ENCODE results near the gene CCDC178. TPM values are rescaled to one million over a fixed set of nuclear protein-coding genes. Genes with fewer than 3 reads are reported as not detected.
"Not testable (repeated sequence)": the region's sequence is repeated elsewhere in the genome, so short reads cannot be mapped to it uniquely, and the experiment has no call there.

The CCDC178 gene
- polyA plus RNA-seq, 1 donor = 0.36 TPM

DNA sequence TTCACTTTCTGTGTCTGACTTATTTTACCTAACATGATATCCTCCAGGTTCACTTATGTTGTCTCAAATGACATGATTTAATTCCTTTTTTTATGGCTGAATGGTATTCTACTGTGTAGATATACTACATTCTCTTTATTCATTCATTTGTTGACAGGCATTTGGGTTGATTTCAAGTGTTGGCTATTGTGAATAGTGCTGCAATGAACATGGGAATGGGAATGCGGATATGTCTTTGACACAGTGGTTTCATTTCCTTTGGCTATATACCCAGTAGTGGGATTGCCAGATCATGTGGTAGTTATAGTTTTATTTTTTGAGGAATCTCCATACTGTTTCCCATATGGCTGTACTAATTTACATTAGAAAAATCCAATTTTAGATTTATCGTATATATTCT is 472.3 kb downstream of the CCDC178 start:
- Histone ChIP-seq H3K4me3 (ENCODE audit: low read length) (no peak overlapping the region), H3K27me3 (ENCODE audit: control insufficient read depth, insufficient read depth, low read length) (no peaks in the 10 kb centered on the region), H3K9me3 (ENCODE audit: control insufficient read depth, low read depth, low read length) (no peaks in the 10 kb centered on the region), H3K4me1 (ENCODE audit: control insufficient read depth, insufficient read depth, low read length) (no peaks in the 10 kb centered on the region), H3K27ac (ENCODE audit: low read length) (no peak overlapping the region), H3K36me3 (ENCODE audit: control insufficient read depth, insufficient read depth, low read length) (no peaks in the 10 kb centered on the region)
- WGBS (ENCODE audit: insufficient coverage, low lambda C conversion rate) = 100% methylated on average over 1 of the region's 2 CpGs
- no peak for DNase-seq

DNA sequence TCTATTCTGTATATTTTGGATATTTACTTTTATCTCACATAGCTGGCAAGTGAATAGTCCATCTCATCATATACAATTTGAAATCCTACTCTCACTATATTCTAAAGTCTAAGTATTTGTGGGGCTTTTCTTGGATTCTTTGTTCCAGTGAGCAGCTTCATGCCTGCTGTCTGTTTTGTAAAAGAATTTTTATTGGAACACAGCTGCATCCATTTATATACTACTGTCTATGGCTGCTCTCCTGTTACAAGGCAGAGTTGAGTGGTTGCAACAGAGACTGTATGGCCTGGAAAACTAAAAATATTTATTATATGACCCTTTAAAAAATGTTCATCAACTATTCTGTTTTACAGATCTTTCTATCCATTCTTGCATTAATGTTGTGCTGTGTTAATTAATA is 474.4 kb downstream of the CCDC178 start:
- Histone ChIP-seq H3K4me3 (ENCODE audit: low read length) (no peak overlapping the region), H3K36me3 (ENCODE audit: control insufficient read depth, insufficient read depth, low read length) (no peaks in the 10 kb centered on the region), H3K9me3 (ENCODE audit: control insufficient read depth, low read depth, low read length) (no peaks in the 10 kb centered on the region), H3K27ac (ENCODE audit: low read length) (no peak overlapping the region), H3K27me3 (ENCODE audit: control insufficient read depth, insufficient read depth, low read length) (no peaks in the 10 kb centered on the region), H3K4me1 (ENCODE audit: control insufficient read depth, insufficient read depth, low read length) (no peaks in the 10 kb centered on the region)
- no peak for DNase-seq

DNA sequence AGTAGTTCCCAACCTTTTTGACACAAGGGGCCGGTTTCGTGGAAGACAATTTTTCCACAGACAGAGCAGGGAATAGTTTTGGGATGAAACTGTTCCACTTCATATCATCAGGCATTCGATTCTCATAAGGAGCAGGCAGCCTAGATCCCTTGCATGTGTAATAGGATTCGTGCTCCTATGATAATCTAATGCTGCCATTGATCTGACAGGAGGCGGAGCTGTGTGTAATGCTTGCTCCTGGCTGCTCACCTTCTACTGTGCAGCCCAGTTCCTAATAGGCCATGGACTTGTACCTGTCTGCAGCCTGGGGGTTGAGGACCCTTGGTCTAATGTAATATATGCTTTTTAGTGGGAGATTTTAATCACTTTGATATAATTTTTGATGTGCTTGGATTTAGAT is 479.0 kb downstream of the CCDC178 start:
- Histone ChIP-seq H3K27me3 (ENCODE audit: control insufficient read depth, insufficient read depth, low read length) (no peaks in the 10 kb centered on the region), H3K9me3 (ENCODE audit: control insufficient read depth, low read depth, low read length) (no peaks in the 10 kb centered on the region), H3K4me1 (ENCODE audit: control insufficient read depth, insufficient read depth, low read length) (no peaks in the 10 kb centered on the region), H3K27ac (ENCODE audit: low read length) (no peak overlapping the region), H3K36me3 (ENCODE audit: control insufficient read depth, insufficient read depth, low read length) (no peaks in the 10 kb centered on the region), H3K4me3 (ENCODE audit: low read length) (no peak overlapping the region)
- DNase-seq = no peak
- no CpG with 5 or more reads among the region's 5 CpGs for WGBS (ENCODE audit: insufficient coverage, low lambda C conversion rate)

DNA sequence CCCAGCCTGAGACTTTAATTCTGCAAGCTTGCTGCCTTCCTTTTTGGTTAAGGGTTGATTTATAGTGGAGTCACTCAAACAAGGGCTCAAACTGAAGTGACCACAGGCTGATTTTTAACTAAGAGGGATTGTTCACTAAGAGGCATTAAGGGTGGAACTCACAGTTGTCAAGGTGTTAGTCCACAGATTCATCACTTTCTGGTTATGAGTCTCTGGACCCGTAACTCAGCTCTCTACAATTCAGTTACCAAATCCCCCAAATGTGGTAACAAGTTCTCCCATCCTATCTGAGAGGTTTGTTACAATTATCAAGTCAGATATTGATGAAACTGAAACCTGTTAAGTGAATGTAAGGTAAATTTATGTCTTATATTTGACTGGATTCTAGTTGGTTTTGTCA is 481.8 kb downstream of the CCDC178 start:
- Histone ChIP-seq H3K4me3 (ENCODE audit: low read length) (no peak overlapping the region), H3K27me3 (ENCODE audit: control insufficient read depth, insufficient read depth, low read length) (no peaks in the 10 kb centered on the region), H3K9me3 (ENCODE audit: control insufficient read depth, low read depth, low read length) (no peaks in the 10 kb centered on the region), H3K27ac (ENCODE audit: low read length) (no peak overlapping the region), H3K4me1 (ENCODE audit: control insufficient read depth, insufficient read depth, low read length) (no peaks in the 10 kb centered on the region), H3K36me3 (ENCODE audit: control insufficient read depth, insufficient read depth, low read length) (no peaks in the 10 kb centered on the region)
- DNase-seq = no peak
- no CpG with 5 or more reads among the region's 1 CpG for WGBS (ENCODE audit: insufficient coverage, low lambda C conversion rate)

DNA sequence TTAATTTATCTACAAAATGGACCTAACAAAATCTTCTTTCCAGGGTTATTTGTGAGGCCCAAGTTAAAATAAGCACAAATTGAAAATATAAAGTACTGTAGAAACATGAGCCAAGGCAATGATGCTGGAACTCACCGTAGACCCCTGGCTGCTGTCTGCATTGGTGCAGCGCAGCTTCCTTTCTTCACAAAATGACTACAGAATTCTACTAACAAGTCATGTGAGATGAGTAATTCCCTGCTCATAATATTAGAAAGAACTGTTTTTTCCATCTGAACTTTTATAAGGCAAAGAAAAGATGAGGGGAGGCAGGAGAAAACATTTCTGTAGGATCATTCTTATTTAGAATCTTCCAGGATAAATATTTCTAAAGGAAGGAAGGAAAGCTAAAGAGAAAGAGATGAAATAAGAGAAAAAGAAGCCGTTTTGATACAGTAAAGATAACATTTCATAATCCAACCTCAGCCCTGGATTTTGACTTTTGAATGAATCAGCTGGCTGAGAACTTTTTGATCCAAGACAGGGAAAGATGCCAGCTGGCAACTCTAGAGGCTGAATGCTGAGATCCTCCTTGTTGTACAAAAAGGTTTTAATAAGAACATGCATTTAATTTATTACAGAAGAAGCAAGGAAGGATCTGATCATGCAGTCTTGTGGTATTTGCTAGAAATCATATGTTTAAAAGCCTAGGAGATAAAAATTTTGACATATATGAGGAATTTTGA is 483.8 kb downstream of the CCDC178 start:
- no CpG with 5 or more reads among the region's 3 CpGs for WGBS (ENCODE audit: insufficient coverage, low lambda C conversion rate)
- DNase-seq = no peak

DNA sequence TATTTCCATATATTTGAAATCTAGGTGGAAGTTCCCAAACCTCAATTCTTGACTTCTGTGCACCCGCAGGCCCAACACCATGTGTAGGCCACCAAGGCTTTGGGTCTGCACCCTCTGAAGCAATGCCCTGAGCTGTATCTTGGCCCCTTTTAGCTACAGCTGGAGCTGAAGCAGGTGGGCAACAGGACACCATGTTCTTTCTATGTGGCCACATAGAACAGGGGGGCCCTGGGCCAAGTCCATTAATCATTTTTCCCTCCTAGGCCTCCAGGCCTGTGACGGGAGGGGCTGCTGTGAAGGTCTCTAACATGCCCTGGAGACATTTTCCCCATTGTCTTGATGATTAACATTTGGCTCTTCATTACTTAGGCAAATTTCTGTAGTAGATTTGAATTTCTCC is 488.2 kb downstream of the CCDC178 start:
- H3K4me1 ChIP-seq (ENCODE audit: control insufficient read depth, insufficient read depth, low read length); H3K27me3 ChIP-seq (ENCODE audit: control insufficient read depth, insufficient read depth, low read length); H3K9me3 ChIP-seq (ENCODE audit: control insufficient read depth, low read depth, low read length); H3K36me3 ChIP-seq (ENCODE audit: control insufficient read depth, insufficient read depth, low read length); DNase-seq; H3K27ac ChIP-seq (ENCODE audit: low read length); H3K4me3 ChIP-seq (ENCODE audit: low read length): not testable (repeated sequence)
- WGBS (ENCODE audit: insufficient coverage, low lambda C conversion rate) = no CpG with 5 or more reads among the region's 2 CpGs

More for the DNA sequence above, 483.8 kb downstream of the CCDC178 start:
- no peaks in the 10 kb centered on the region for H3K9me3 ChIP-seq (ENCODE audit: control insufficient read depth, low read depth, low read length)
- H3K36me3 ChIP-seq (ENCODE audit: control insufficient read depth, insufficient read depth, low read length) = no peaks in the 10 kb centered on the region
- no peak overlapping the region for H3K4me3 ChIP-seq (ENCODE audit: low read length)
- no peak overlapping the region for H3K27ac ChIP-seq (ENCODE audit: low read length)
- H3K27me3 ChIP-seq (ENCODE audit: control insufficient read depth, insufficient read depth, low read length) = no peaks in the 10 kb centered on the region
- no peaks in the 10 kb centered on the region for H3K4me1 ChIP-seq (ENCODE audit: control insufficient read depth, insufficient read depth, low read length)

DNA sequence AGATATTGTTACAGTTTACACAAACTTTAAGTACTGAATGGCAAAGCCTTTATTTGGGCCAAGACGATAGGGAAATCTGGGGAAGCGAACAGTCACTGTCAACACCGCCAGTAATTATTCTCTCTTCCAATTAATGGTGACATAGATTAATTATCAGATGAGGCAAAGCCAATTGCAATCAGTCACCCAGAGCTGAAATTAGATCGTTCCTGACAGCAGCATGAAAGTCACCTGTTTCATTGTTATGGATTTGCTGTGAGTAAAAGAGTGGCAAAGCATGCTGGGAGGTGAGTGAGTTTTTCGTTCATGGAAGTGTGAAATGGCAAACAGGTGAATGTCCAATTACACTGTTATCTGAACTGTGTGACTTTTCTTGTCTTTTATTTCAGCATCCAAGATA is 502.9 kb downstream of the CCDC178 start:
- no CpG with 5 or more reads among the region's 5 CpGs for WGBS (ENCODE audit: insufficient coverage, low lambda C conversion rate)

DNA sequence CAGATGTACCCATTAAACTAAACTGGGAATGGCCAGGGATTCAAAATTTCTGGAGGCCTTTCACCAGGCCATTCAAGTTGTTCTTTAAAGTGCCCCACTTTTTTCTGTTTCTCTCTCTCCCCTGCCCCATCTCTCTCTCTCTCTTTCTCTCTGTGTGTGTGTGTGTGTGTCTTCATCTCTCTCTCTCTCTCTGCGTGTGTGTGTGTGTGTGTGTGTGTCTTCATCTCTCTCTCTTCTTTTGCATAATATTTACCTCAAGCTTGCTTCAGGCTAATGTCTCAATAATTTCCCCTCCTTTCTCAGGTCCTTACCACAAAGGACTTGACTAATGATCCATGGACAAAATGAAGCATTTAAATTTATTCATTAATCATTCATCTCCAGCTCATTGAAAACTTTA is 503.5 kb downstream of the CCDC178 start:
- H3K27me3 ChIP-seq (ENCODE audit: control insufficient read depth, insufficient read depth, low read length) = no peaks in the 10 kb centered on the region
- H3K9me3 ChIP-seq (ENCODE audit: control insufficient read depth, low read depth, low read length) = no peaks in the 10 kb centered on the region
- no peak overlapping the region for H3K4me3 ChIP-seq (ENCODE audit: low read length)
- H3K36me3 ChIP-seq (ENCODE audit: control insufficient read depth, insufficient read depth, low read length) = no peaks in the 10 kb centered on the region
- H3K27ac ChIP-seq (ENCODE audit: low read length) = no peak overlapping the region
- no CpG with 5 or more reads among the region's 1 CpG for WGBS (ENCODE audit: insufficient coverage, low lambda C conversion rate)
- DNase-seq = no peak
- no peaks in the 10 kb centered on the region for H3K4me1 ChIP-seq (ENCODE audit: control insufficient read depth, insufficient read depth, low read length)

More for the DNA sequence above, 502.9 kb downstream of the CCDC178 start:
- Histone ChIP-seq H3K27ac (ENCODE audit: low read length) (no peak overlapping the region), H3K27me3 (ENCODE audit: control insufficient read depth, insufficient read depth, low read length) (no peaks in the 10 kb centered on the region), H3K4me1 (ENCODE audit: control insufficient read depth, insufficient read depth, low read length) (no peaks in the 10 kb centered on the region), H3K4me3 (ENCODE audit: low read length) (no peak overlapping the region), H3K9me3 (ENCODE audit: control insufficient read depth, low read depth, low read length) (no peaks in the 10 kb centered on the region), H3K36me3 (ENCODE audit: control insufficient read depth, insufficient read depth, low read length) (no peaks in the 10 kb centered on the region)
- DNase-seq = no peak

DNA sequence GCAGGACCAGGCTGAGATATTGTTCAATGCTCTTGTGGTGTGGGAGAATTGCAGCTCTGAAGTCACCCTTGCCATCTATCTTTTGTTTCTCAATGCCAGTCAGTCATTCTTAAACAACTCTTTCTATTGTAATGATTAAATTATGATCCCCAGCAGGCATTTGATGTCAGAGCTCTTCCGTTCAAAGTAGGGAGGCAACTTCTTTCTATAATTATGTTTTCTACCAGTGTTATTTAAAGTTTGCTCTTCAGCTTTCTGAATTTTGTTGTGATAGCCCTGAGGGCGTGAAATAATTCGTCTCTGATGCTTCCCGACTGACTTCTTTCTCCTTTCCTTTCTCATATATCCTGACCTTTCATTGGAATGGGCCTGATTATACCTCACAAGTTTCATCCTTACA is 506.3 kb downstream of the CCDC178 start:
- no peaks in the 10 kb centered on the region for H3K36me3 ChIP-seq (ENCODE audit: control insufficient read depth, insufficient read depth, low read length)
- WGBS (ENCODE audit: insufficient coverage, low lambda C conversion rate) = 100% methylated on average over 1 of the region's 4 CpGs
- no peak for DNase-seq
- H3K27me3 ChIP-seq (ENCODE audit: control insufficient read depth, insufficient read depth, low read length) = no peaks in the 10 kb centered on the region
- no peaks in the 10 kb centered on the region for H3K4me1 ChIP-seq (ENCODE audit: control insufficient read depth, insufficient read depth, low read length)
- no peaks in the 10 kb centered on the region for H3K9me3 ChIP-seq (ENCODE audit: control insufficient read depth, low read depth, low read length)
- H3K27ac ChIP-seq (ENCODE audit: low read length) = no peak overlapping the region
- no peak overlapping the region for H3K4me3 ChIP-seq (ENCODE audit: low read length)

DNA sequence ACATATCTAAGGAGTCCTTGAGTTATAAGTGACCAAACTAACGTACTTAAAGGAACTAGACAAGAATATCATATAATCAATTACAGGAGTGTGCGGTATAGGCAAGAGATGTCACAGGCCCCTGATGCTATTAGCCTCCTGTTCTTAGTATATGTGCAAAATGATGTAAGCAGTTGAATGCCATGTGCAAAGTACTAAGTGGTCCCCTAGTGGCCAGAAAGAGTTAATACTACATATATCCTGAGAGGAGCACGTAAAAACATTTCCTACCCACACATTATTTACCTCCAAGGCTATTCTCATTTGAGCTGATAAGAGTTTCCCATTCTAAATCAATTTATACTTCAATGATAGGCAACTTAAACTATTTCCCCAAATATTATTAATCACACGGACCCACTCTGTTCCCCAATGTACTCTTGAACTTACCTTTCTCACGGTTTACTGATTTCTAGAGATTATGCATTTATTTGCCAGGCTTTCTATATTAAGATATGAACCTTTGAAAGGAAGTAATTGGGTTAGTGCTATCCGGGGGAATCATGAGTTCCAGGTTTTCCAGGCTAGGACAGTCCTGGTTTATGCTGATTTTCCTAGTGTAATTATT is 509.7 kb downstream of the CCDC178 start:
- no peak overlapping the region for H3K4me3 ChIP-seq (ENCODE audit: low read length)
- H3K4me1 ChIP-seq (ENCODE audit: control insufficient read depth, insufficient read depth, low read length) = no peaks in the 10 kb centered on the region
- H3K27me3 ChIP-seq (ENCODE audit: control insufficient read depth, insufficient read depth, low read length) = no peaks in the 10 kb centered on the region
- 22% methylated on average over 3 of the region's 6 CpGs for WGBS (ENCODE audit: insufficient coverage, low lambda C conversion rate)
- no peak overlapping the region for H3K27ac ChIP-seq (ENCODE audit: low read length)
- no peaks in the 10 kb centered on the region for H3K36me3 ChIP-seq (ENCODE audit: control insufficient read depth, insufficient read depth, low read length)
- H3K9me3 ChIP-seq (ENCODE audit: control insufficient read depth, low read depth, low read length) = no peaks in the 10 kb centered on the region
- peak; percentile 14 to 29 for DNase-seq

DNA sequence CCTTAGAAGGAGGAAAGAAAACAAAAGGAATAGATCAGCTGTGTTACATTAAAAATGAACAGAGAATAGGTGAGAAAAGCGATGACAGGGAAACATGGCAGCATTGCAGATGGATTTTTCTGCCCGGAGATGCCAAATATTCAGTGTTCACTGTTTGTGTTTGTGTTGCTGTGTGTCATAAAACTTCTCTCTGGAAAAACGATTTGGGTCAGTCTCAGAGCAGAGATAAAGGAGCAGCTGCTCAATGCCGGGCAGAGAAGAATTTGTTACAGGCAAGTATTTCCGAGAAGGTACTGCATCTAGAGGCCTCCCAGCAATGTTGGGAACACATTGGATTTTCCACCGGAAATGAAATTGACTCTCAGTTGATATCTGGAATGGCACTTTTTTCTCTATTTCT is 511.3 kb downstream of the CCDC178 start:
- no peak for DNase-seq
- no peaks in the 10 kb centered on the region for H3K9me3 ChIP-seq (ENCODE audit: control insufficient read depth, low read depth, low read length)
- H3K4me3 ChIP-seq (ENCODE audit: low read length) = no peak overlapping the region
- no peaks in the 10 kb centered on the region for H3K4me1 ChIP-seq (ENCODE audit: control insufficient read depth, insufficient read depth, low read length)
- H3K27ac ChIP-seq (ENCODE audit: low read length) = no peak overlapping the region
- WGBS (ENCODE audit: insufficient coverage, low lambda C conversion rate) = 71% methylated on average over 3 of the region's 6 CpGs
- H3K36me3 ChIP-seq (ENCODE audit: control insufficient read depth, insufficient read depth, low read length) = no peaks in the 10 kb centered on the region
- H3K27me3 ChIP-seq (ENCODE audit: control insufficient read depth, insufficient read depth, low read length) = no peaks in the 10 kb centered on the region
